Measurements from ENCODE around the gene NIT1. TPM values are rescaled to one million over a fixed set of nuclear protein-coding genes. Genes with fewer than 3 reads are reported as not detected.

NIT1 gene
- total and polyA plus RNA-seq, 4 donors: 31.1 to 50.5 (median 44.6) TPM

- 74 to 78% methylated on average over 7 of the region's 7 CpGs for WGBS, 2 donors
- Histone ChIP-seq H3K27ac (ENCODE audit: low read depth in 1 of 2, low read length in 2 of 2) (no peak overlapping the region), H3K9me3 (ENCODE audit: control insufficient read depth, low read length) (no peaks in the 10 kb centered on the region), H3K36me3 (ENCODE audit: control insufficient read depth in 1 of 2, insufficient read depth in 2 of 2, low read length in 1 of 2) (no peaks in the 10 kb centered on the region), H3K4me1 (ENCODE audit: control insufficient read depth in 1 of 2, insufficient read depth in 2 of 2, low read length in 2 of 2) (no peaks in the 10 kb centered on the region), H3K4me3 (ENCODE audit: low read length in 2 of 2) (no peak overlapping the region), H3K27me3 (ENCODE audit: control insufficient read depth in 1 of 2, insufficient read depth in 2 of 2, low read length in 1 of 2) (no peaks in the 10 kb centered on the region)
- ATAC-seq (ENCODE audit: low FRiP score): peak; percentile 4
- intact Hi-C loops (cut with DNase I): no loop called here
- peak in 1 of 2 donors; percentile 60 for DNase-seq
Measured at GRCh38 chr1:161073474-161074121, 44.3 kb upstream of the NIT1 start.

- no peak overlapping the region for H3K4me3 ChIP-seq (ENCODE audit: low read length in 2 of 2)
- ATAC-seq (ENCODE audit: low FRiP score) (no peak), DNase-seq (peak in 1 of 2 donors; percentile 53)
- no peaks in the 10 kb centered on the region for H3K9me3 ChIP-seq (ENCODE audit: control insufficient read depth, low read length)
- no peak overlapping the region for H3K27ac ChIP-seq (ENCODE audit: low read depth in 1 of 2, low read length in 2 of 2)
- no peaks in the 10 kb centered on the region for H3K4me1 ChIP-seq (ENCODE audit: control insufficient read depth in 1 of 2, insufficient read depth in 2 of 2, low read length in 2 of 2)
- no peaks in the 10 kb centered on the region for H3K36me3 ChIP-seq (ENCODE audit: control insufficient read depth in 1 of 2, insufficient read depth in 2 of 2, low read length in 1 of 2)
- intact Hi-C loops (cut with DNase I): no loop called here
- WGBS, 2 donors: 78 to 81% methylated on average over 12 of the region's 12 CpGs
- H3K27me3 ChIP-seq (ENCODE audit: control insufficient read depth in 1 of 2, insufficient read depth in 2 of 2, low read length in 1 of 2): no peaks in the 10 kb centered on the region
Measured at GRCh38 chr1:161074676-161075368, 43.1 kb upstream of the NIT1 start.

- H3K4me1 ChIP-seq (ENCODE audit: control insufficient read depth in 1 of 2, insufficient read depth in 2 of 2, low read length in 2 of 2): no peaks in the 10 kb centered on the region
- ATAC-seq (ENCODE audit: low FRiP score): no peak
Measured at GRCh38 chr1:161076410-161076809, 41.5 kb upstream of the NIT1 start.

GRCh38 chr1:161077426-161077825, 40.5 kb upstream of the NIT1 start:
- ATAC-seq (ENCODE audit: low FRiP score) (no peak), DNase-seq (peak in 1 of 2 donors; percentile 48)
- intact Hi-C loops (cut with DNase I): no loop called here
- Histone ChIP-seq H3K4me3 (ENCODE audit: low read length in 2 of 2) (no peak overlapping the region), H3K9me3 (ENCODE audit: control insufficient read depth, low read length) (no peaks in the 10 kb centered on the region), H3K27me3 (ENCODE audit: control insufficient read depth in 1 of 2, insufficient read depth in 2 of 2, low read length in 1 of 2) (no peaks in the 10 kb centered on the region), H3K4me1 (ENCODE audit: control insufficient read depth in 1 of 2, insufficient read depth in 2 of 2, low read length in 2 of 2) (no peaks in the 10 kb centered on the region), H3K27ac (ENCODE audit: low read depth in 1 of 2, low read length in 2 of 2) (no peak overlapping the region), H3K36me3 (ENCODE audit: control insufficient read depth in 1 of 2, insufficient read depth in 2 of 2, low read length in 1 of 2) (no peaks in the 10 kb centered on the region)
- WGBS, 2 donors: 60 to 68% methylated on average over 9 of the region's 9 CpGs

More at GRCh38 chr1:161076410-161076809, 41.5 kb upstream of the NIT1 start:
- H3K4me3 ChIP-seq (ENCODE audit: low read length in 2 of 2): no peak overlapping the region
- no peaks in the 10 kb centered on the region for H3K9me3 ChIP-seq (ENCODE audit: control insufficient read depth, low read length)
- no peaks in the 10 kb centered on the region for H3K36me3 ChIP-seq (ENCODE audit: control insufficient read depth in 1 of 2, insufficient read depth in 2 of 2, low read length in 1 of 2)
- no peaks in the 10 kb centered on the region for H3K27me3 ChIP-seq (ENCODE audit: control insufficient read depth in 1 of 2, insufficient read depth in 2 of 2, low read length in 1 of 2)
- no peak overlapping the region for H3K27ac ChIP-seq (ENCODE audit: low read depth in 1 of 2, low read length in 2 of 2)
- peak in 1 of 2 donors; percentile 11 for DNase-seq
- intact Hi-C loops (cut with DNase I): no loop called here

DNA sequence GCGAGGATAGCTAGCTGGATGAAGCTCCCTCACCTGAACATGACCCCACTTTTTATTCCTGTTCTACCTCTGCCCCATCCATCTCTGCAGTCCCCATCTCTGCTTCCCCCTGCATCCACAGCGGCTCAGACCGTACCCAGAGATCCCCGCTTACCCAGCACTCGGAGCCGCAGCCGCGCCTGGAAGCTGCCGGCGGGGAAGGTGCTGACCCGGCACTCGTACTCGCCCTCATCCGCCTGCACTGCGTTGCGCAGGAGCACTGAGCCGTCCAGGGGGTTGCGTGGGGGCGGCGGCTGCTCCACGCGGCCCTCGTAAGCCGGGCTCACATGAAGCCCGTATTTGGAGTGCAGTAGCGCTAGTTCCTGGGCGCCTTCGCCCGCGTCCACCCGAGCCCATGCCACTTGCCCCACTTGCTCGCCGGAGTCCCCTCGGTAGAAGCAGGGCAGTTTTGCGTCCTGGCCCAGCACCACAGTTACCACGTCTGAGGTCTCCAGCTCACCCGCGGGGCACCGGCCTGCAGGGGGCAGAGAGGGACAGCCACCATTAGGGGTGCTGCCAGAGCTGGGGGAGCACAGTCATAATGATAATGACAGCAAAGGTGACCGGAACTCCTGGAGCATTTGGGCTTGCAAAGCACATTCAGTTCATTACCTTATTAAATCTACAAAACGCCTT, 38.3 kb upstream of the NIT1 start:
- 44 to 47% methylated on average over 39 to 41 of the region's 41 CpGs for WGBS, 2 donors
- ATAC-seq (ENCODE audit: low FRiP score): no peak
- no peaks in the 10 kb centered on the region for H3K36me3 ChIP-seq (ENCODE audit: control insufficient read depth in 1 of 2, insufficient read depth in 2 of 2, low read length in 1 of 2)
- H3K27me3 ChIP-seq (ENCODE audit: control insufficient read depth in 1 of 2, insufficient read depth in 2 of 2, low read length in 1 of 2): no peaks in the 10 kb centered on the region
- no peak overlapping the region for H3K27ac ChIP-seq (ENCODE audit: low read depth in 1 of 2, low read length in 2 of 2)
- H3K4me3 ChIP-seq (ENCODE audit: low read length in 2 of 2): no peak overlapping the region
- intact Hi-C loops (cut with DNase I): no loop called here
- peak in 1 of 2 donors; percentile 70 for DNase-seq
- no peaks in the 10 kb centered on the region for H3K9me3 ChIP-seq (ENCODE audit: control insufficient read depth, low read length)
- H3K4me1 ChIP-seq (ENCODE audit: control insufficient read depth in 1 of 2, insufficient read depth in 2 of 2, low read length in 2 of 2): no peaks in the 10 kb centered on the region

DNA sequence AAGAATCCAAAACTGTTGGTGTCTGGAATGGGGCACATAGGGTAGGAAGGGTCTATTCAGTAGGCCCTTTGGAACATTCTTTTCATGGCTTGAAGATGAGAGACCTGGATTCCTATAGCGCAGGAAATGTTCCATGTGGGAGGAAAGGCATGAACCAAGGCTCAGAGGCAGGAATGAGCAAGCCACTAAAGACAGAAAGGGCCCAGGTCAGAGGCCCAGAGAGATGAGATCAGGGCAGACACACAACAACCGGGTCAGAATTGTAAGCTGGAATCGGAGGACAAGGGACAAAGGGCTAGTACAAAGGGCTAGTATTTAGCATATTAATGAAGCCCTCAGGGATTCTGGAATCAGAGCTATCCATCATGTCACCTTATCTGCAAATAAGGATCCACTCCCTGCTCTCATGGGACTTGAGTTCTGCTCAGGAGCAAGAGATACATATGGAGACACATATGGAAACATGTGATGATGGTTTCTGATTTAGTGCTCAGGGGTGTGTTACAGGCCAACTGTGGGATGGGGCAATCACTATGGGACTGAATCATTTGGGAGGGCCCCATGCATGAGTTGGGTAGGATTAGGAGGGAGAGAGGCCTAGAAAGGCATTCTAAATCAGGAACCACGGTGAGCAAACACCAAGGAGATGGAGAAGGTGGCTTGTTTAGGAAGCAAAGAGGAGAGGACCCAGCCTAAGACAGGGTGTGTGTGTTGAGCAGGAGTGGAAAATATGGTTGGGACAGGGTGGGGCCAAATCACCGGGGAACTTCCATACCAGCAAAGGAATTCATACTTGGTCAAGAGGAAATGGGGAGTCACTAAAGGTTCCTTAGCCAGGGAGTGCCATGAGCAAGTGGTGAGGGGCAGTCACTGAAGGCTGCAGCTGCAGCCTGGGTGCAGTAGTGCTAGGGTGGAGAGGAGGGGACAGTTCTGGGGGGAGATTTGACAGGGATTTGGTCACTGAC, 37.2 kb upstream of the NIT1 start:
- no peaks in the 10 kb centered on the region for H3K36me3 ChIP-seq (ENCODE audit: control insufficient read depth in 1 of 2, insufficient read depth in 2 of 2, low read length in 1 of 2)
- WGBS, 2 donors: 78 to 81% methylated on average over 5 of the region's 5 CpGs
- no peaks in the 10 kb centered on the region for H3K4me1 ChIP-seq (ENCODE audit: control insufficient read depth in 1 of 2, insufficient read depth in 2 of 2, low read length in 2 of 2)
- H3K27ac ChIP-seq (ENCODE audit: low read depth in 1 of 2, low read length in 2 of 2): no peak overlapping the region
- H3K4me3 ChIP-seq (ENCODE audit: low read length in 2 of 2): no peak overlapping the region
- no peaks in the 10 kb centered on the region for H3K27me3 ChIP-seq (ENCODE audit: control insufficient read depth in 1 of 2, insufficient read depth in 2 of 2, low read length in 1 of 2)
- DNase-seq (no peak), ATAC-seq (ENCODE audit: low FRiP score) (no peak)
- no peaks in the 10 kb centered on the region for H3K9me3 ChIP-seq (ENCODE audit: control insufficient read depth, low read length)
- intact Hi-C loops (cut with DNase I): no loop called here

DNA sequence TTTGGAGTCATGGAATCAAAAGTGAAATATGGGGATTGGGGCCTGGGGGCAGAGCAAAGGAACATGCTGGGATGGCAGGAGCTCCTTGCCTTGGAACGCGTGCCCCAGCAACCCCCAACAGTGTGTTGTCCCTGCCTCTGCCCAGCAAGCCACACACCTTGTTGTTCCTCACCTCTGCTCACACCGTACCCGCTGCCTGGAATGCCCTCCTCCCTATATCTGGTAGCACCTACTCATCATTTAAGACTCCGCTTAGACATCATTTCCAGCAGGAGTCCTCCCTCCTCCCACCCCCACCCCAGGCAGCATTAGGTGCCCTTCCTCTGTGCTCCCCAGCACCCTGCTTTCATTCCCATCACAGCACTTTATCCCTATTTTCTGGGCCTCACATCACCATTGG, 36.4 kb upstream of the NIT1 start:
- Histone ChIP-seq H3K4me1 (ENCODE audit: control insufficient read depth in 1 of 2, insufficient read depth in 2 of 2, low read length in 2 of 2) (no peaks in the 10 kb centered on the region), H3K27me3 (ENCODE audit: control insufficient read depth in 1 of 2, insufficient read depth in 2 of 2, low read length in 1 of 2) (no peaks in the 10 kb centered on the region), H3K9me3 (ENCODE audit: control insufficient read depth, low read length) (no peaks in the 10 kb centered on the region), H3K27ac (ENCODE audit: low read depth in 1 of 2, low read length in 2 of 2) (no peak overlapping the region), H3K4me3 (ENCODE audit: low read length in 2 of 2) (no peak overlapping the region), H3K36me3 (ENCODE audit: control insufficient read depth in 1 of 2, insufficient read depth in 2 of 2, low read length in 1 of 2) (no peaks in the 10 kb centered on the region)
- DNase-seq: no peak
- WGBS, 2 donors: 75 to 78% methylated on average over 5 of the region's 5 CpGs
- intact Hi-C loops (cut with DNase I): no loop called here
- no peak for ATAC-seq (ENCODE audit: low FRiP score)

- WGBS, 2 donors: 87 to 92% methylated on average over 2 of the region's 2 CpGs
- DNase-seq (no peak), ATAC-seq (ENCODE audit: low FRiP score) (no peak)
- Histone ChIP-seq H3K9me3 (ENCODE audit: control insufficient read depth, low read length) (no peaks in the 10 kb centered on the region), H3K36me3 (ENCODE audit: control insufficient read depth in 1 of 2, insufficient read depth in 2 of 2, low read length in 1 of 2) (no peaks in the 10 kb centered on the region), H3K27me3 (ENCODE audit: control insufficient read depth in 1 of 2, insufficient read depth in 2 of 2, low read length in 1 of 2) (no peaks in the 10 kb centered on the region), H3K4me1 (ENCODE audit: control insufficient read depth in 1 of 2, insufficient read depth in 2 of 2, low read length in 2 of 2) (no peaks in the 10 kb centered on the region), H3K4me3 (ENCODE audit: low read length in 2 of 2) (no peak overlapping the region), H3K27ac (ENCODE audit: low read depth in 1 of 2, low read length in 2 of 2) (no peak overlapping the region)
- intact Hi-C loops (cut with DNase I): no loop called here
Measured at GRCh38 chr1:161082483-161082882, 35.4 kb upstream of the NIT1 start.

Measured in aorta (tissue), 5 donors.